Measurements from ENCODE around the gene KCNJ5.
"Not testable (repeated sequence)": the region's sequence is repeated elsewhere in the genome, so short reads cannot be mapped to it uniquely, and the experiment has no call there.

GRCh38 chr11:128919635-128920034 is 28.5 kb downstream of the KCNJ5 start:
- TF ChIP-seq, protein P1, sequence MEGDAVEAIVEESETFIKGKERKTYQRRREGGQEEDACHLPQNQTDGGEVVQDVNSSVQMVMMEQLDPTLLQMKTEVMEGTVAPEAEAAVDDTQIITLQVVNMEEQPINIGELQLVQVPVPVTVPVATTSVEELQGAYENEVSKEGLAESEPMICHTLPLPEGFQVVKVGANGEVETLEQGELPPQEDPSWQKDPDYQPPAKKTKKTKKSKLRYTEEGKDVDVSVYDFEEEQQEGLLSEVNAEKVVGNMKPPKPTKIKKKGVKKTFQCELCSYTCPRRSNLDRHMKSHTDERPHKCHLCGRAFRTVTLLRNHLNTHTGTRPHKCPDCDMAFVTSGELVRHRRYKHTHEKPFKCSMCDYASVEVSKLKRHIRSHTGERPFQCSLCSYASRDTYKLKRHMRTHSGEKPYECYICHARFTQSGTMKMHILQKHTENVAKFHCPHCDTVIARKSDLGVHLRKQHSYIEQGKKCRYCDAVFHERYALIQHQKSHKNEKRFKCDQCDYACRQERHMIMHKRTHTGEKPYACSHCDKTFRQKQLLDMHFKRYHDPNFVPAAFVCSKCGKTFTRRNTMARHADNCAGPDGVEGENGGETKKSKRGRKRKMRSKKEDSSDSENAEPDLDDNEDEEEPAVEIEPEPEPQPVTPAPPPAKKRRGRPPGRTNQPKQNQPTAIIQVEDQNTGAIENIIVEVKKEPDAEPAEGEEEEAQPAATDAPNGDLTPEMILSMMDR (IDR thresholded peaks at IDR 0.05) = not testable (repeated sequence)
- TF ChIP-seq POLR2A (IDR thresholded peaks at IDR 0.05) = not testable (repeated sequence)
